K562 (cell line): ENCODE data around the gene ARHGEF16. TPM values are rescaled to one million over a fixed set of nuclear protein-coding genes. Genes with fewer than 3 reads are reported as not detected.
A peak's percentile ranks its signal among the peaks of the same experiment; 100 is the strongest.

Experiments used
- ATAC-seq: fragments of 200-7000 bp; cut with Tn5 transposase; 3 replicates; pipeline ENCODE4 v1.9.1; 2020; ENCODE audit warnings: moderate library complexity
- BruUV-seq: library from RNA; stranded (reverse); fragments of 400-500 nt; replicated peaks from 2 replicates; lab custom pipeline; 2021; lab: Mats Ljungman, UMichigan
- CTCF ChIA-PET: fragments of 300-600 bp; formaldehyde crosslinking; extraction: SDS; loops from one replicate; lab custom pipeline; 2021; ENCODE audit warnings: low intra/inter-chr PET ratio; lab: Yijun Ruan, JAX
- POLR2A ChIA-PET: fragments of 300-600, 350-650 bp; sonication (Branson Sonifier 250); formaldehyde crosslinking; extraction: SDS; loops from one replicate; lab custom pipeline; 2021; ENCODE audit warnings: antibody characterized with exemption, inconsistent platforms; lab: Yijun Ruan, JAX
- DNase-seq, 4 experiments: peaks; one replicate each; pipeline versions ENCODE4 v3.0.0 to v3.0.0-alpha.2; 2011 to 2018; ENCODE audit warnings: low spot score in 3 of 4, mixed read lengths in 3 of 4; ENCODE audit errors: extremely low read depth in 1 of 4
- FAIRE-seq: peaks from 2 replicates; lab custom pipeline; 2011; peaks lifted over from hg19 to GRCh38; lab: Jason Lieb, UNC
- H2AFZ ChIP-seq: 2 replicates; pipeline ENCODE4 v1.6.0; 2011; ENCODE audit warnings: low read depth, low read length, control low read depth, inconsistent platforms
- H3K27ac ChIP-seq: fragments of 200-600 bp; 3 replicates; pipeline ENCODE4 v1.8.0; 2011; ENCODE audit warnings: low read depth, mild to moderate bottlenecking, control low read depth, inconsistent platforms, low read length, moderate library complexity, mixed read lengths; ENCODE audit errors: extremely low read depth
- H3K27me3 ChIP-seq, 2 experiments: fragments of 300-600 bp in 1 of 2; 2 replicates in 1 of 2; 3 replicates in 1 of 2; pipeline versions ENCODE4 v1.6.0 to v1.8.0; 2011; ENCODE audit warnings: inconsistent platforms in 2 of 2, low read length in 2 of 2, mild to moderate bottlenecking in 1 of 2, mixed read lengths in 1 of 2, moderate library complexity in 1 of 2; ENCODE audit not compliant: control insufficient read depth in 2 of 2, insufficient read depth in 2 of 2
- H3K36me3 ChIP-seq: fragments of 300-600 bp; 3 replicates; pipeline ENCODE4 v1.8.0; 2011; ENCODE audit warnings: mild to moderate bottlenecking, low read length, inconsistent platforms; ENCODE audit not compliant: control insufficient read depth, insufficient read depth
- H3K4me1 ChIP-seq, 2 experiments: fragments of 200-600 bp in 1 of 2; replicated peaks in 1 of 2; 2 replicates in 1 of 2; 3 replicates in 1 of 2; pipeline versions ENCODE4 v1.5.1 to v1.8.0; 2011; ENCODE audit warnings: inconsistent platforms in 2 of 2, low read length in 2 of 2, mild to moderate bottlenecking in 1 of 2, mixed read lengths in 1 of 2, moderate library complexity in 1 of 2; ENCODE audit not compliant: control insufficient read depth in 2 of 2, insufficient read depth in 2 of 2
- H3K4me2 ChIP-seq: 2 replicates; pipeline ENCODE4 v1.6.1; 2011; ENCODE audit warnings: low read length, control low read depth, inconsistent platforms, mixed read lengths; ENCODE audit not compliant: insufficient read depth
- H3K4me3 ChIP-seq: fragments of 200-600 bp; sonication (generic), shearing (Covaris generic); 2 replicates; pipeline ENCODE4 v1.5.1; 2016; ENCODE audit warnings: control low read depth, inconsistent platforms
- H3K79me2 ChIP-seq: fragments of 200-600 bp; 3 replicates; pipeline ENCODE4 v1.8.0; 2011; ENCODE audit warnings: low read length, inconsistent platforms; ENCODE audit not compliant: control insufficient read depth, insufficient read depth
- H3K9ac ChIP-seq, 2 experiments: 2 replicates each; pipeline versions ENCODE4 v1.6.0 to v1.6.1; 2011; ENCODE audit warnings: low read depth in 2 of 2, low read length in 2 of 2, control low read depth in 1 of 2, inconsistent platforms in 1 of 2, mild to moderate bottlenecking in 1 of 2, mixed read lengths in 1 of 2; ENCODE audit not compliant: insufficient read depth in 1 of 2
- H3K9me1 ChIP-seq: one replicate; pipeline ENCODE4 v1.6.0; 2011; ENCODE audit warnings: inconsistent platforms, mild to moderate bottlenecking, low read length, moderate library complexity; ENCODE audit not compliant: control insufficient read depth, insufficient read depth
- H3K9me3 ChIP-seq: replicated peaks from 2 replicates; pipeline ENCODE4 v1.5.1; 2011; ENCODE audit warnings: low read depth, low read length, inconsistent platforms; ENCODE audit not compliant: control insufficient read depth, insufficient read depth
- H4K20me1 ChIP-seq: replicated peaks from 2 replicates; pipeline ENCODE4 v1.6.1; 2011; ENCODE audit warnings: low read length, inconsistent platforms, mixed read lengths; ENCODE audit not compliant: control insufficient read depth, insufficient read depth
- CEBPB ChIP-seq: fragments of 450-650 bp; IDR thresholded peaks from 2 replicates; pipeline ENCODE4 v1.6.1; 2016; ENCODE audit warnings: missing genetic modification characterization, missing compliant biosample characterization
- FOXJ3 ChIP-seq: sonication (generic); formaldehyde crosslinking; IDR thresholded peaks from 2 replicates; pipeline ENCODE4 v1.4.0; 2020; ENCODE audit warnings: mild to moderate bottlenecking, missing genetic modification reagents
- HMG20B ChIP-seq: fragments of 250-450 bp; sonication (Bioruptor Pico); IDR thresholded peaks from 2 replicates; pipeline ENCODE4 v1.5.0; 2021; ENCODE audit warnings: mild to moderate bottlenecking
- MCM5 ChIP-seq: fragments of 450-650 bp; IDR thresholded peaks from 2 replicates; pipeline ENCODE4 v1.6.1; 2016; ENCODE audit warnings: low read depth
- MIER1 ChIP-seq: fragments of 450-650 bp; IDR thresholded peaks from 2 replicates; pipeline ENCODE4 v1.6.1; 2016; ENCODE audit warnings: antibody characterized with exemption, mild to moderate bottlenecking, low read depth
- NR3C1 ChIP-seq: sonication (generic); formaldehyde crosslinking; IDR thresholded peaks from 2 replicates; pipeline ENCODE4 v1.8.1; 2022; ENCODE audit warnings: missing genetic modification reagents
- PCBP1 ChIP-seq: fragments of 200-400 bp; formaldehyde crosslinking; IDR thresholded peaks from 2 replicates; pipeline ENCODE4 v1.6.1; 2018; ENCODE audit warnings: mild to moderate bottlenecking, low read depth, low read length; ENCODE audit not compliant: poor library complexity, severe bottlenecking
- RBM39 ChIP-seq: fragments of 200-400 bp; formaldehyde crosslinking; optimal IDR thresholded peaks from 2 replicates; pipeline ENCODE3; 2018; ENCODE audit warnings: low read depth, low read length
- SNRNP70 ChIP-seq: fragments of 200-400 bp; formaldehyde crosslinking; optimal IDR thresholded peaks from 2 replicates; pipeline ENCODE3; 2017; ENCODE audit warnings: low read depth, low read length
- U2AF1 ChIP-seq: fragments of 200-400 bp; formaldehyde crosslinking; optimal IDR thresholded peaks from 2 replicates; pipeline ENCODE3; 2017; ENCODE audit warnings: mild to moderate bottlenecking, low read depth, low read length, moderate library complexity
- XRCC4 ChIP-seq: IDR thresholded peaks from one replicate; pipeline ENCODE4 v1.6.1; 2011; ENCODE audit not compliant: insufficient read depth, insufficient read length; ENCODE audit errors: extremely low read depth
- ZNF140 ChIP-seq: fragments of 250-450 bp; sonication (Bioruptor Pico); IDR thresholded peaks from 2 replicates; pipeline ENCODE4 v1.8.0; 2021; ENCODE audit warnings: moderate library complexity, mild to moderate bottlenecking, inconsistent platforms
- ZNF175 ChIP-seq: fragments of 200-800 bp; sonication (Bioruptor generic); IDR thresholded peaks from 2 replicates; pipeline ENCODE4 v1.6.1; 2016; ENCODE audit warnings: low read depth, mild to moderate bottlenecking, missing genetic modification characterization, missing compliant biosample characterization
- WGBS: fragments of 100-300 bp; shearing (Covaris generic); methylation state at CpG from one replicate; pipeline ENCODE4 v1.1.6; 2016; ENCODE audit warnings: low coverage, mixed read lengths; ENCODE audit not compliant: insufficient coverage; ENCODE audit errors: missing lambda C conversion rate; 5-methylcytosine and 5-hydroxymethylcytosine counted together
- in situ Hi-C: fragments of 300-500 bp; cut with MboI; formaldehyde crosslinking; loops from 4 replicates; pipeline ENCODE4 v1.15.0; 2018; ENCODE audit warnings: inconsistent platforms, mixed read lengths
- intact Hi-C: fragments of 100-400 bp; cut with micrococcal nuclease; formaldehyde crosslinking; loops from 2 replicates; pipeline ENCODE4 v1.14.2; 2022
- polyA plus RNA-seq, 8 experiments: library from polyadenylated mRNA; depleted of rRNA in 4 of 8; stranded (reverse) in 5 of 8; unstranded in 3 of 8; fragments of >200 nt; fragmentation: Nextera tagmentation in 2 of 8; fragmentation: Illumina TruSeq in 1 of 8; extraction: Ambion mirVana in 2 of 8; extraction: Trizol in 1 of 8; gene quantifications; 2 replicates each; pipeline versions ENCODE4 v1.2.1 to v1.2.3, GENCODE V29; 2011 to 2014; ENCODE audit warnings: inconsistent platforms in 1 of 8, missing spikeins in 1 of 8
- total RNA-seq, 7 experiments: library from RNA; depleted of rRNA in 6 of 7; stranded (reverse); fragments of >200 nt in 6 of 7; fragmentation: Illumina TruSeq in 2 of 7; extraction: Trizol in 2 of 7; gene quantifications; 2 replicates each; pipeline versions ENCODE4 v1.2.1 to v1.2.3, GENCODE V29; 2011 to 2021; ENCODE audit warnings: low replicate concordance in 1 of 7
- TF ChIP-seq, protein P1 (sequence below): sonication (generic); formaldehyde crosslinking; IDR thresholded peaks from 2 replicates; pipeline ENCODE4 v1.8.0; 2022; ENCODE audit warnings: missing genetic modification reagents, mild to moderate bottlenecking, moderate library complexity, borderline replicate concordance
- TF ChIP-seq, protein P2 (sequence below): IDR thresholded peaks from 2 replicates; pipeline ENCODE4 v1.6.1; 2011; ENCODE audit not compliant: insufficient read length; ENCODE audit errors: extremely low read depth
- TF ChIP-seq, protein P3 (sequence below): fragments of 450-650 bp; IDR thresholded peaks from 2 replicates; pipeline ENCODE4 v1.6.1; 2014; ENCODE audit warnings: low read depth, mild to moderate bottlenecking, moderate library complexity, borderline replicate concordance

ARHGEF16 gene
- total and polyA plus RNA-seq, 9 of the 15 experiments (the other 6 are each of a cell fraction or from before 2014, with no cell fraction given) = 0.15 to 1.2 (median 0.49) TPM; not detected in 2

DNA sequence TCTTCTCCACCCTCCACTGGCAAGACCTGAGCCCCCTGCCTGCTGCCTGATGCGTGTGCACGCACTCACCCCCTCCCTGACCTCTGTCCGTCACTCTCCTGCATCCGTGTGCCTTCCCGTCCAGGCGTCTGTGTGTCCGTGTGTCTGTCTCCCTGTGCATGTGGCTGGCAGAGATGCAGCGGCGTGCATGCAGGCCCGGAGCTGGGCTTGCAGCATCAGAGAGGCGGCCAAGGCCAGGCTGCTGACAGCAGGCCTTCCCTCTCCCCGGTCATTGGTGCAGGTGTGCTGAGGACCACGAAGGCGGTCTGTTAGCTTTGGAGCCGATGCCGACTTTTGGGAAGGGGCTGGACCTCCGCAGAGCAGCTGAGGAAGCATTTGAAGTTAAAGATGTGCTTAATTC lies 22.8 kb upstream of the ARHGEF16 start:
- ChIA-PET POLR2A (interaction anchor here (0.6 to 1.2 kb wide), 2 partner anchors 9 to 328 kb away, joined by 3 to 4 read pairs; no protein-coding TSS in a partner anchor), CTCF (no interaction called here)
- 9% methylated on average over 17 of the region's 17 CpGs for WGBS
- no peak for TF ChIP-seq SNRNP70
- no peak for TF ChIP-seq MIER1
- no peak for TF ChIP-seq NR3C1 (CRISPR knock-in tag)
- TF ChIP-seq ZNF140 (CRISPR knock-in tag) = no peak
- TF ChIP-seq CEBPB (tag) = no peak
- no peak for TF ChIP-seq U2AF1
- TF ChIP-seq, protein P1, sequence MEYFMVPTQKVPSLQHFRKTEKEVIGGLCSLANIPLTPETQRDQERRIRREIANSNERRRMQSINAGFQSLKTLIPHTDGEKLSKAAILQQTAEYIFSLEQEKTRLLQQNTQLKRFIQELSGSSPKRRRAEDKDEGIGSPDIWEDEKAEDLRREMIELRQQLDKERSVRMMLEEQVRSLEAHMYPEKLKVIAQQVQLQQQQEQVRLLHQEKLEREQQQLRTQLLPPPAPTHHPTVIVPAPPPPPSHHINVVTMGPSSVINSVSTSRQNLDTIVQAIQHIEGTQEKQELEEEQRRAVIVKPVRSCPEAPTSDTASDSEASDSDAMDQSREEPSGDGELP (CRISPR knock-in tag) = no peak
- TF ChIP-seq, protein P2, sequence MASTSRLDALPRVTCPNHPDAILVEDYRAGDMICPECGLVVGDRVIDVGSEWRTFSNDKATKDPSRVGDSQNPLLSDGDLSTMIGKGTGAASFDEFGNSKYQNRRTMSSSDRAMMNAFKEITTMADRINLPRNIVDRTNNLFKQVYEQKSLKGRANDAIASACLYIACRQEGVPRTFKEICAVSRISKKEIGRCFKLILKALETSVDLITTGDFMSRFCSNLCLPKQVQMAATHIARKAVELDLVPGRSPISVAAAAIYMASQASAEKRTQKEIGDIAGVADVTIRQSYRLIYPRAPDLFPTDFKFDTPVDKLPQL = no peak
- no peak for TF ChIP-seq PCBP1
- TF ChIP-seq HMG20B (CRISPR knock-in tag) = no peak
- TF ChIP-seq, protein P3, sequence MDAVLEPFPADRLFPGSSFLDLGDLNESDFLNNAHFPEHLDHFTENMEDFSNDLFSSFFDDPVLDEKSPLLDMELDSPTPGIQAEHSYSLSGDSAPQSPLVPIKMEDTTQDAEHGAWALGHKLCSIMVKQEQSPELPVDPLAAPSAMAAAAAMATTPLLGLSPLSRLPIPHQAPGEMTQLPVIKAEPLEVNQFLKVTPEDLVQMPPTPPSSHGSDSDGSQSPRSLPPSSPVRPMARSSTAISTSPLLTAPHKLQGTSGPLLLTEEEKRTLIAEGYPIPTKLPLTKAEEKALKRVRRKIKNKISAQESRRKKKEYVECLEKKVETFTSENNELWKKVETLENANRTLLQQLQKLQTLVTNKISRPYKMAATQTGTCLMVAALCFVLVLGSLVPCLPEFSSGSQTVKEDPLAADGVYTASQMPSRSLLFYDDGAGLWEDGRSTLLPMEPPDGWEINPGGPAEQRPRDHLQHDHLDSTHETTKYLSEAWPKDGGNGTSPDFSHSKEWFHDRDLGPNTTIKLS = no peak
- TF ChIP-seq FOXJ3 (CRISPR knock-in tag) = no peak
- no peak for TF ChIP-seq MCM5
- TF ChIP-seq RBM39 = no peak
- no peak for TF ChIP-seq XRCC4
- no peak for TF ChIP-seq ZNF175 (CRISPR knock-in tag)
- H4K20me1 ChIP-seq = peaks cover 18% of the 10 kb centered on the region
- H3K27me3 ChIP-seq = peaks cover 37 to 94% of the 10 kb centered on the region in 2 experiments; a peak in 4 of 5 replicates
- in situ Hi-C loops (no loop called here), intact Hi-C loops (no loop called here)
- ATAC-seq = no peak; the same call in 1 of the 3 replicates
- no peak overlapping the region for H3K4me2 ChIP-seq
- no peak overlapping the region for H3K27ac ChIP-seq
- H3K4me3 ChIP-seq = no peak overlapping the region
- DNase-seq = no peak
- H3K9me1 ChIP-seq = peaks cover 3% of the 10 kb centered on the region
- no peak for FAIRE-seq
- no peaks in the 10 kb centered on the region for H3K9me3 ChIP-seq
- no peaks in the 10 kb centered on the region for H3K36me3 ChIP-seq
- 0 out of 4 replicates have a peak overlapping the region, but pooled peaks of 1 of the 2 experiments have one; percentile 14 for H3K9ac ChIP-seq
- no peak overlapping the region for H2AFZ ChIP-seq
- no TSS peak for BruUV-seq
- no peaks in the 10 kb centered on the region for H3K79me2 ChIP-seq
- H3K4me1 ChIP-seq = peaks cover 0 to 9% of the 10 kb centered on the region in 2 experiments; a peak in 1 of 5 replicates
